A549 (cell line): Measurements from ENCODE around the gene UNC45B.

ENCODE experiments used
- KDM5A ChIP-seq: fragments of 200-600 bp; sonication (generic); IDR thresholded peaks from 2 replicates; pipeline ENCODE4 v1.6.1; 2016; ENCODE audit warnings: antibody characterized with exemption, mild to moderate bottlenecking
- POLR2AphosphoS2 ChIP-seq: conservative IDR thresholded peaks from 2 replicates; pipeline ENCODE4 v1.6.1; 2012; ENCODE audit warnings: low read length, improper control_type of control experiment, inconsistent platforms
- SREBF2 ChIP-seq: fragments of 450-650 bp; IDR thresholded peaks from 2 replicates; pipeline ENCODE4 v1.6.1; 2014; ENCODE audit warnings: mild to moderate bottlenecking, moderate library complexity
- TF ChIP-seq, protein P1 (sequence below): IDR thresholded peaks from 2 replicates; pipeline ENCODE4 v1.6.1; 2012

GRCh38 chr17:35138218-35138617 is 9.4 kb upstream of the UNC45B start:
- TF ChIP-seq, protein P1, sequence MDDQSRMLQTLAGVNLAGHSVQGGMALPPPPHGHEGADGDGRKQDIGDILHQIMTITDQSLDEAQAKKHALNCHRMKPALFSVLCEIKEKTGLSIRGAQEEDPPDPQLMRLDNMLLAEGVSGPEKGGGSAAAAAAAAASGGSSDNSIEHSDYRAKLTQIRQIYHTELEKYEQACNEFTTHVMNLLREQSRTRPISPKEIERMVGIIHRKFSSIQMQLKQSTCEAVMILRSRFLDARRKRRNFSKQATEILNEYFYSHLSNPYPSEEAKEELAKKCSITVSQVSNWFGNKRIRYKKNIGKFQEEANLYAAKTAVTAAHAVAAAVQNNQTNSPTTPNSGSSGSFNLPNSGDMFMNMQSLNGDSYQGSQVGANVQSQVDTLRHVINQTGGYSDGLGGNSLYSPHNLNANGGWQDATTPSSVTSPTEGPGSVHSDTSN, result no peak
- TF ChIP-seq SREBF2 (no peak), KDM5A (no peak), POLR2AphosphoS2 (no peak)
